Psoas muscle (tissue), 8 donors: ENCODE data around the gene RARA. TPM values are rescaled to one million over a fixed set of nuclear protein-coding genes. Genes with fewer than 3 reads are reported as not detected.
"Not testable (repeated sequence)": the region's sequence is repeated elsewhere in the genome, so short reads cannot be mapped to it uniquely, and the experiment has no call there.

Experiments used
- ATAC-seq, 4 donors: fragments of 200-7000 bp; cut with Tn5 transposase; one replicate each; pipeline ENCODE4 v1.9.1; 2020; ENCODE audit warnings: moderate library complexity in 3 of 4, mild to moderate bottlenecking in 2 of 4
- DNase-seq, 2 donors: peaks; one replicate each; pipeline ENCODE4 v3.0.0-alpha.2; 2020
- H3K27ac ChIP-seq: fragments of 200-600 bp; one replicate; pipeline ENCODE4 v1.8.0; 2022
- H3K27me3 ChIP-seq, 3 donors: fragments of 200-600 bp in 1 of 3; one replicate each; pipeline versions ENCODE4 v1.6.1 to v1.8.0; 2013 to 2022; ENCODE audit warnings: low read length in 2 of 3, mild to moderate bottlenecking in 2 of 3, moderate library complexity in 1 of 3; ENCODE audit not compliant: insufficient read depth in 3 of 3
- H3K36me3 ChIP-seq, 2 donors: fragments of 200-600 bp in 1 of 2; one replicate each; pipeline versions ENCODE4 v1.6.1 to v1.8.0; 2013 to 2022; ENCODE audit warnings: low read depth in 1 of 2, mild to moderate bottlenecking in 1 of 2, moderate library complexity in 1 of 2; ENCODE audit not compliant: insufficient read depth in 1 of 2
- H3K4me1 ChIP-seq: fragments of 200-600 bp; one replicate; pipeline ENCODE4 v1.8.0; 2022
- H3K4me3 ChIP-seq: fragments of 200-600 bp; one replicate; pipeline ENCODE4 v1.8.0; 2022; ENCODE audit warnings: mild to moderate bottlenecking
- H3K9me3 ChIP-seq: fragments of 200-600 bp; one replicate; pipeline ENCODE4 v1.8.0; 2022
- WGBS, 3 donors: extraction: QIAGEN DNeasy Blood & Tissue Kit; methylation state at CpG; one replicate each; pipeline versions ENCODE4 v1.1.6 to v1.1.7; 2013; 5-methylcytosine and 5-hydroxymethylcytosine counted together
- intact Hi-C, 2 donors: fragments of 100-400 bp; cut with DNase I; formaldehyde crosslinking; loops; one replicate each; pipeline versions ENCODE4 v1.11.0 to v1.14.2; 2022
- polyA plus RNA-seq, 3 donors: library from polyadenylated mRNA; stranded (reverse); fragments of 200-250 nt; gene quantifications; one replicate each; pipeline ENCODE4 v1.2.3, GENCODE V29; 2013
- total RNA-seq, 4 donors: library from RNA; stranded (reverse); fragmentation: NEBNext Ultra II Directional in 2 of 4; extraction: Animal tissue kit (Norgen Biotek cat#: 25700) in 2 of 4; gene quantifications; one replicate each; pipeline versions ENCODE4 v1.2.1 to v1.2.4, GENCODE V29; 2021 to 2023
- TF ChIP-seq, protein P1 (sequence below): fragments of 200-600 bp; IDR thresholded peaks from one replicate; pipeline ENCODE4 v1.8.0; 2022; ENCODE audit warnings: antibody characterized with exemption
- donor health status: healthy with polysubstance abuse.
- donor health status: DM: no; HTN: no; CAD: no; lungs with moderate emphysema.
- donor health status: Bipolar disorder and iron deficiency.
- donor health status: healthy.
- donor health status: DM: yes; HTN: yes; CAD: no.
- donor health status: DM: no; HTN: no; CAD: no.
- donor health status: DM: no; HTN: no; CAD: no.
- donor health status: DM: yes; HTN: yes; CAD: no.

RARA gene
- total and polyA plus RNA-seq, 7 donors, result 15.0 to 76.9 (median 41.6) TPM

- H3K9me3 ChIP-seq, result no peaks in the 10 kb centered on the region
- no peaks in the 10 kb centered on the region for H3K36me3 ChIP-seq
- TF ChIP-seq, protein P1, sequence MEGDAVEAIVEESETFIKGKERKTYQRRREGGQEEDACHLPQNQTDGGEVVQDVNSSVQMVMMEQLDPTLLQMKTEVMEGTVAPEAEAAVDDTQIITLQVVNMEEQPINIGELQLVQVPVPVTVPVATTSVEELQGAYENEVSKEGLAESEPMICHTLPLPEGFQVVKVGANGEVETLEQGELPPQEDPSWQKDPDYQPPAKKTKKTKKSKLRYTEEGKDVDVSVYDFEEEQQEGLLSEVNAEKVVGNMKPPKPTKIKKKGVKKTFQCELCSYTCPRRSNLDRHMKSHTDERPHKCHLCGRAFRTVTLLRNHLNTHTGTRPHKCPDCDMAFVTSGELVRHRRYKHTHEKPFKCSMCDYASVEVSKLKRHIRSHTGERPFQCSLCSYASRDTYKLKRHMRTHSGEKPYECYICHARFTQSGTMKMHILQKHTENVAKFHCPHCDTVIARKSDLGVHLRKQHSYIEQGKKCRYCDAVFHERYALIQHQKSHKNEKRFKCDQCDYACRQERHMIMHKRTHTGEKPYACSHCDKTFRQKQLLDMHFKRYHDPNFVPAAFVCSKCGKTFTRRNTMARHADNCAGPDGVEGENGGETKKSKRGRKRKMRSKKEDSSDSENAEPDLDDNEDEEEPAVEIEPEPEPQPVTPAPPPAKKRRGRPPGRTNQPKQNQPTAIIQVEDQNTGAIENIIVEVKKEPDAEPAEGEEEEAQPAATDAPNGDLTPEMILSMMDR, result no peak
- peaks cover 0 to 12% (median 0%) of the 10 kb centered on the region in 3 donors for H3K27me3 ChIP-seq
- no peaks in the 10 kb centered on the region for H3K4me1 ChIP-seq
- H3K4me3 ChIP-seq, result no peak overlapping the region
- ATAC-seq, result no peak
- intact Hi-C loops, result no loop called here
- no peak for DNase-seq
- 84 to 86% (median 86%) methylated on average over 13 of the region's 13 CpGs for WGBS, 3 donors
- H3K27ac ChIP-seq, result no peak overlapping the region
Measured at GRCh38 chr17:40377832-40378231, 68.9 kb downstream of the RARA start.

GRCh38 chr17:40378966-40379365, 70.0 kb downstream of the RARA start:
- peaks cover 0 to 12% (median 0%) of the 10 kb centered on the region in 3 donors for H3K27me3 ChIP-seq
- H3K4me3 ChIP-seq, result no peak overlapping the region
- TF ChIP-seq, protein P1, result no peak
- intact Hi-C loops, result no loop called here
- H3K4me1 ChIP-seq, result no peaks in the 10 kb centered on the region
- no peak overlapping the region for H3K27ac ChIP-seq
- ATAC-seq (no peak), DNase-seq (no peak)
- WGBS, 3 donors, result 85 to 89% (median 87%) methylated on average over 7 of the region's 7 CpGs
- no peaks in the 10 kb centered on the region for H3K9me3 ChIP-seq
- no peaks in the 10 kb centered on the region for H3K36me3 ChIP-seq

DNA sequence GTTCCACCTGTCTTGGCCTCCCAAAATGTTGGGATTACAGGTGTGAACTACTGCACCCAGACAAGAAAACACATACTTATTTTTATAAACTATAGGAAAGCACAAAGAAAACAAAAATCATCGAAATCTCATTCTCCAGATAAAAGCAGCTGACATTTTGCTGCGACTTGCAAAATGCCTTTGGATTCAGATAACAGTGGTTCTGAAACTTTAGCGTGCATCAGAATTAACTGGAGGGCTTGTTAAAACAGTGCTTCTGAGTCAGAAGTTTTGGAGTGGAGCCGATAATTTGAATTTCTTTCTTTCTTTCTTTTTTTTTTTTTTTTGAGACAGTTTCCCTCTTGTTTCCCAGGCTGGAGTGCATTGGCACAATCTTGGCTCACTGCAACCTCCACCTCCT, 73.3 kb downstream of the RARA start:
- intact Hi-C loops, result no loop called here
- TF ChIP-seq, protein P1, result no peak
- Histone ChIP-seq H3K27me3 (peaks cover 0 to 7% (median 0%) of the 10 kb centered on the region in 3 donors), H3K4me3 (no peak overlapping the region), H3K36me3 (no peaks in the 10 kb centered on the region), H3K4me1 (no peaks in the 10 kb centered on the region), H3K9me3 (no peaks in the 10 kb centered on the region), H3K27ac (no peak overlapping the region)
- 88 to 95% (median 90%) methylated on average over 4 of the region's 4 CpGs for WGBS, 3 donors
- DNase-seq (no peak), ATAC-seq (no peak)

DNA sequence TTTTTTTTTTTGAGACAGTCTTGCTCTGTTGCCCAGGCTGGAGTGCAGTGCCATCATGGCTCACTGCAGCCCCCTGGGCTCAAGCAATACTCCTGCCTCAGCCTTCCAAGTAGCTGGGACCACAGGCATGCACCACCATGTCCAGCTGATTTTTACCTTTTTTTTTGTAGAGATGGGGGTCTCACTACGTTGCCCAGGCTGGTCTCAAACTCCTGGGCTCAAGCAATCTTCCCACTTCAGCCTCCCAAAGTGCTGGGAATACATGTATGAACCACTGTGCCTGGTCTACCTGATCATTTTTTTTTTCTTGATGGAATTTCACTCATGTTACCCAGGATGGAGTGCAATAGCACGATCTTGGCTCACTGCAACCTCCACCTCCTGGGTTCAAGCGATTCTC, 77.6 kb downstream of the RARA start:
- H3K9me3 ChIP-seq, H3K27ac ChIP-seq, DNase-seq, H3K4me1 ChIP-seq, H3K27me3 ChIP-seq, H3K4me3 ChIP-seq, ATAC-seq, intact Hi-C loops, H3K36me3 ChIP-seq: not testable (repeated sequence)
- 93 to 94% (median 94%) methylated on average over 3 of the region's 3 CpGs for WGBS, 3 donors

GRCh38 chr17:40399185-40399584, 90.2 kb downstream of the RARA start:
- intact Hi-C loops, result loop anchor here (2.0 to 5.0 kb wide), 2 partner anchors 162 to 163 kb away; no protein-coding TSS in a partner anchor
- 45 to 57% (median 55%) methylated on average over 4 of the region's 4 CpGs for WGBS, 3 donors
- TF ChIP-seq, protein P1, result peak; percentile 68
- peak in 3 of 4 donors; percentile 44 to 63 (median 59) for ATAC-seq
- Histone ChIP-seq H3K9me3 (no peaks in the 10 kb centered on the region), H3K36me3 (no peaks in the 10 kb centered on the region), H3K4me1 (no peaks in the 10 kb centered on the region), H3K27ac (no peak overlapping the region), H3K27me3 (no peaks in the 10 kb centered on the region), H3K4me3 (no peak overlapping the region)
- no peak for DNase-seq
